Esophagus squamous epithelium (tissue), 5 donors: ENCODE results near the gene EPN2. TPM values are rescaled to one million over a fixed set of nuclear protein-coding genes. Genes with fewer than 3 reads are reported as not detected.
A peak's percentile ranks its signal among the peaks of the same experiment; 100 is the strongest.

Source experiments
- DNase-seq: peaks from one replicate; lab custom pipeline; 2025; lab: John Stamatoyannopoulos, UW
- H3K27ac ChIP-seq, 4 donors: fragments of 200-600 bp; sonication (generic); one replicate each; pipeline ENCODE4 v1.5.1; 2016 to 2019; ENCODE audit warnings: mild to moderate bottlenecking in 1 of 4
- H3K27me3 ChIP-seq, 4 donors: fragments of 200-600 bp; sonication (generic); 1 replicate in 3 of 4; 2 replicates in 1 of 4; pipeline versions ENCODE4 v1.5.1 to v1.6.0; 2017 to 2021; ENCODE audit warnings: antibody characterized with exemption in 1 of 4
- H3K36me3 ChIP-seq, 3 donors: fragments of 200-600 bp; sonication (generic); one replicate each; pipeline ENCODE4 v1.5.1; 2016 to 2019
- H3K4me1 ChIP-seq, 3 donors: fragments of 200-600 bp; sonication (generic); one replicate each; pipeline ENCODE4 v1.5.1; 2017 to 2019
- H3K4me3 ChIP-seq, 4 donors: fragments of 200-600 bp; sonication (generic); 1 replicate in 3 of 4; 2 replicates in 1 of 4; pipeline ENCODE4 v1.5.1; 2016 to 2019; ENCODE audit warnings: mild to moderate bottlenecking in 2 of 4, moderate library complexity in 1 of 4
- H3K9me3 ChIP-seq, 3 donors: fragments of 200-600 bp; sonication (generic); one replicate each; pipeline ENCODE4 v1.5.1; 2016 to 2019
- CTCF ChIP-seq, 6 experiments: fragments of 450-650 bp in 4 of 6; fragments of 200-600 bp in 2 of 6; sonication (generic) in 2 of 6; IDR thresholded peaks; one replicate each; pipeline ENCODE4 v1.5.1; 2016 to 2019; ENCODE audit warnings: antibody characterized with exemption in 6 of 6, mild to moderate bottlenecking in 4 of 6, moderate library complexity in 4 of 6
- POLR2A ChIP-seq, 4 donors: fragments of 450-650 bp; IDR thresholded peaks; one replicate each; pipeline ENCODE4 v1.6.1; 2017; ENCODE audit warnings: antibody characterized with exemption in 4 of 4, mild to moderate bottlenecking in 4 of 4, moderate library complexity in 3 of 4
- WGBS, 2 donors: methylation state at CpG; one replicate each; pipeline ENCODE4 v1.1.5; 2018; 5-methylcytosine and 5-hydroxymethylcytosine counted together
- intact Hi-C: fragments of 100-400 bp; cut with DNase I; formaldehyde crosslinking; loops from one replicate; pipeline ENCODE4 v1.15.0; 2022
- total RNA-seq, 4 donors: library from RNA; depleted of rRNA; stranded (reverse); fragments of >200 nt; gene quantifications; one replicate each; pipeline ENCODE4 v1.1.0, GENCODE V29; 2016
- donor health status: DM: yes; HTN: yes; CAD: no.

The EPN2 gene
- total RNA-seq, 4 donors from 2014 or later: 24.2 to 61.4 (median 56.1) TPM

- Histone ChIP-seq H3K4me3 (no peak overlapping the region), H3K36me3 (peaks cover 0 to 84% (median 0%) of the 10 kb centered on the region in 3 donors), H3K4me1 (peaks cover 19 to 82% (median 23%) of the 10 kb centered on the region in 3 donors), H3K27me3 (no peaks in the 10 kb centered on the region), H3K9me3 (no peaks in the 10 kb centered on the region), H3K27ac (peak overlapping the region in 2 of 4 donors; percentile 41 to 49)
- WGBS, 2 donors: 71 to 86% methylated on average over 6 to 7 of the region's 9 CpGs
- no peak for TF ChIP-seq CTCF (IDR thresholded peaks at IDR 0.05)
- no peak for DNase-seq
- intact Hi-C loops: no loop called here
These were observed 66.2 kb downstream of the EPN2 start for GRCh38 chr17:19303367-19303776.

- Histone ChIP-seq H3K9me3 (no peaks in the 10 kb centered on the region), H3K4me1 (peaks cover 19 to 77% (median 21%) of the 10 kb centered on the region in 3 donors), H3K4me3 (no peak overlapping the region), H3K27me3 (no peaks in the 10 kb centered on the region), H3K36me3 (peaks cover 0 to 91% (median 0%) of the 10 kb centered on the region in 3 donors), H3K27ac (peak overlapping the region in 3 of 4 donors; percentile 35 to 49 (median 49))
- intact Hi-C loops: no loop called here
- TF ChIP-seq CTCF (IDR thresholded peaks at IDR 0.05) (no peak), POLR2A (IDR thresholded peaks at IDR 0.05) (no peak)
- 30 to 68% methylated on average over 3 of the region's 7 CpGs for WGBS, 2 donors
- DNase-seq: peak; percentile 28
These were observed 67.0 kb downstream of the EPN2 start for GRCh38 chr17:19304209-19304608.

GRCh38 chr17:19304751-19305150 lies 67.6 kb downstream of the EPN2 start:
- DNase-seq: no peak
- H3K36me3 ChIP-seq: peaks cover 0 to 91% (median 0%) of the 10 kb centered on the region in 3 donors
- TF ChIP-seq POLR2A (IDR thresholded peaks at IDR 0.05): no peak
- TF ChIP-seq CTCF (IDR thresholded peaks at IDR 0.05): no peak
- no peaks in the 10 kb centered on the region for H3K27me3 ChIP-seq
- intact Hi-C loops: no loop called here
- 94 to 100% methylated on average over 3 of the region's 5 CpGs for WGBS, 2 donors
- H3K4me3 ChIP-seq: no peak overlapping the region
- H3K4me1 ChIP-seq: peaks cover 19 to 77% (median 20%) of the 10 kb centered on the region in 3 donors
- H3K27ac ChIP-seq: peak overlapping the region in 3 of 4 donors; percentile 35 to 49 (median 49)
- H3K9me3 ChIP-seq: no peaks in the 10 kb centered on the region

GRCh38 chr17:19305256-19305655 lies 68.1 kb downstream of the EPN2 start:
- Histone ChIP-seq H3K36me3 (peaks cover 0 to 91% (median 0%) of the 10 kb centered on the region in 3 donors), H3K4me1 (peaks cover 19 to 78% (median 19%) of the 10 kb centered on the region in 3 donors), H3K27ac (no peak overlapping the region), H3K9me3 (no peaks in the 10 kb centered on the region), H3K27me3 (no peaks in the 10 kb centered on the region), H3K4me3 (no peak overlapping the region)
- intact Hi-C loops: no loop called here
- WGBS, 2 donors: 89 to 90% methylated on average over 5 of the region's 5 CpGs
- TF ChIP-seq POLR2A (IDR thresholded peaks at IDR 0.05): no peak
- no peak for TF ChIP-seq CTCF (IDR thresholded peaks at IDR 0.05)
- no peak for DNase-seq

GRCh38 chr17:19305761-19306159 lies 68.6 kb downstream of the EPN2 start:
- Histone ChIP-seq H3K27ac (no peak overlapping the region), H3K27me3 (no peaks in the 10 kb centered on the region), H3K9me3 (no peaks in the 10 kb centered on the region), H3K4me1 (peaks cover 19 to 74% (median 19%) of the 10 kb centered on the region in 3 donors), H3K4me3 (no peak overlapping the region), H3K36me3 (peaks cover 0 to 90% (median 2%) of the 10 kb centered on the region in 3 donors)
- TF ChIP-seq POLR2A (IDR thresholded peaks at IDR 0.05): no peak
- TF ChIP-seq CTCF (IDR thresholded peaks at IDR 0.05): no peak
- no peak for DNase-seq
- 89 to 100% methylated on average over 4 to 5 of the region's 5 CpGs for WGBS, 2 donors
- intact Hi-C loops: no loop called here
